ENCODE results near the gene WSB2. TPM values are rescaled to one million over a fixed set of nuclear protein-coding genes. Genes with fewer than 3 reads are reported as not detected.

The WSB2 gene
- total and polyA plus RNA-seq, 9 of the 15 experiments (the other 6 are each of a cell fraction or from before 2014, with no cell fraction given): 31.4 to 77.6 (median 52.6) TPM

DNA sequence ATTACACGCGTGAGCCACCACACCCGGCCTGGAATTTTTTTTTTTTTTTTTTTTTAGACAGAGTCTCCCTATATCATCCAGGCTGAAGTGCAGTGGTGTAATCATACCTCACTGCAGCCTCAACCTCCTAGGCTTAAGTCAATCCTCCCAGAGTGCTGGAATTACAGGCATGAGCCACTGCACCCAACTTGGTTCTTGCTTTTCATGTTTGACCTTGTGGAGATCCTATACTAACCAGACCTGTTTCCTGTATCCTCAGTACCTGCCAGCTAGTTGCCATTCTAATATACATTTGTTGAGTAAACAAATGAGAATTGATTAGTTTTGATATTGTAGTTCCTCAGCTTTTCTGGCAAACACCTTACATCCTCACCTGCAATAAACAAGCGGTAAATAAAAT lies 46.0 kb upstream of the WSB2 start:
- Histone ChIP-seq H3K4me3 (no peak overlapping the region), H3K27me3 (ENCODE audit: control insufficient read depth in 2 of 2, insufficient read depth in 2 of 2, low read length in 2 of 2) (peaks cover 11 to 25% of the 10 kb centered on the region in 2 experiments; a peak in 4 of 5 replicates), H4K20me1 (replicated peaks; ENCODE audit: control insufficient read depth, insufficient read depth, low read length) (no peaks in the 10 kb centered on the region), H3K4me1 (replicated peaks in 1 of 2; ENCODE audit: control insufficient read depth in 2 of 2, insufficient read depth in 2 of 2, low read length in 2 of 2) (peaks cover 0 to 15% of the 10 kb centered on the region in 2 experiments; a peak in 3 of 5 replicates), H3K4me2 (ENCODE audit: insufficient read depth, low read length) (no peak overlapping the region), H2AFZ (ENCODE audit: low read depth, low read length) (no peak overlapping the region), H3K79me2 (ENCODE audit: control insufficient read depth, insufficient read depth, low read length) (no peaks in the 10 kb centered on the region), H3K36me3 (ENCODE audit: control insufficient read depth, insufficient read depth, low read length) (no peaks in the 10 kb centered on the region), H3K9me3 (replicated peaks; ENCODE audit: control insufficient read depth, insufficient read depth, low read depth, low read length) (no peaks in the 10 kb centered on the region), H3K9me1 (ENCODE audit: control insufficient read depth, insufficient read depth, low read length) (no peaks in the 10 kb centered on the region), H3K9ac (ENCODE audit: insufficient read depth in 1 of 2, low read depth in 2 of 2, low read length in 2 of 2) (no peak overlapping the region), H3K27ac (ENCODE audit: extremely low read depth, low read depth, low read length) (no peak overlapping the region)
- no peak for FAIRE-seq
- BruUV-seq (replicated peaks): no TSS peak
- CTCF ChIA-PET (ENCODE audit: low intra/inter-chr PET ratio): no interaction called here
- 47% methylated on average over 3 of the region's 4 CpGs for WGBS (ENCODE audit: insufficient coverage, low coverage, missing lambda C conversion rate)
- no peak for DNase-seq (ENCODE audit: extremely low read depth in 1 of 4, low spot score in 3 of 4)
- ATAC-seq: no peak
- no peak for TF ChIP-seq ZNF277 (CRISPR knock-in tag; IDR thresholded peaks at IDR 0.05; ENCODE audit: borderline replicate concordance)
- no peak for TF ChIP-seq ZNF311 (CRISPR knock-in tag; IDR thresholded peaks at IDR 0.05)
- TF ChIP-seq JUND (IDR thresholded peaks at IDR 0.05; ENCODE audit: borderline replicate concordance, low read depth, low read length): no peak
- TF ChIP-seq JUND (tag; IDR thresholded peaks at IDR 0.05; ENCODE audit: borderline replicate concordance, low read depth, low read length): no peak
- in situ Hi-C loops (cut with MboI): no loop called here
- intact Hi-C loops (cut with micrococcal nuclease): no loop called here
- POLR2A ChIA-PET: no interaction called here

Data from K562 (cell line).